ENCODE results near the gene DMD.

Gene DMD

DNA sequence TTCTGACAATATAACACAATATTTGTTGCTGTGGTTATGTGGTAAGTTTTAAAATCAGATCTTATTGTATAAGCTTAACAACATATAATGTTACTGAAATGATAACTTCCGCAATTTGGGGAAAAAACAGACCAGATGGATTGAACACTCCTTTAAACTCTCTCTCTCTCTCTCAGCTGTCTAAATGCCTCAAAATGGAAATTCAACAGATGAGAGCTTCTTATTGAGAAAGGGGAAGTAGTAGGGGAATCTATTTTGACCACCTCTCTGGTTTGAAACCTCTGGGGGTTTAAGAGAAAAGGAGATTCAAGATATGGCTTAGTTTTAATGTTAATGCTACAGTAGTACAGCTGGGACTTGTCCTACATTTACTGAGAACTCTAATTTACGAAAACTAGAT, 40.3 kb downstream of the DMD start:
- TF ChIP-seq, protein P1, sequence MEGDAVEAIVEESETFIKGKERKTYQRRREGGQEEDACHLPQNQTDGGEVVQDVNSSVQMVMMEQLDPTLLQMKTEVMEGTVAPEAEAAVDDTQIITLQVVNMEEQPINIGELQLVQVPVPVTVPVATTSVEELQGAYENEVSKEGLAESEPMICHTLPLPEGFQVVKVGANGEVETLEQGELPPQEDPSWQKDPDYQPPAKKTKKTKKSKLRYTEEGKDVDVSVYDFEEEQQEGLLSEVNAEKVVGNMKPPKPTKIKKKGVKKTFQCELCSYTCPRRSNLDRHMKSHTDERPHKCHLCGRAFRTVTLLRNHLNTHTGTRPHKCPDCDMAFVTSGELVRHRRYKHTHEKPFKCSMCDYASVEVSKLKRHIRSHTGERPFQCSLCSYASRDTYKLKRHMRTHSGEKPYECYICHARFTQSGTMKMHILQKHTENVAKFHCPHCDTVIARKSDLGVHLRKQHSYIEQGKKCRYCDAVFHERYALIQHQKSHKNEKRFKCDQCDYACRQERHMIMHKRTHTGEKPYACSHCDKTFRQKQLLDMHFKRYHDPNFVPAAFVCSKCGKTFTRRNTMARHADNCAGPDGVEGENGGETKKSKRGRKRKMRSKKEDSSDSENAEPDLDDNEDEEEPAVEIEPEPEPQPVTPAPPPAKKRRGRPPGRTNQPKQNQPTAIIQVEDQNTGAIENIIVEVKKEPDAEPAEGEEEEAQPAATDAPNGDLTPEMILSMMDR (IDR thresholded peaks at IDR 0.05; ENCODE audit: low read depth, low read length): no peak

DNA sequence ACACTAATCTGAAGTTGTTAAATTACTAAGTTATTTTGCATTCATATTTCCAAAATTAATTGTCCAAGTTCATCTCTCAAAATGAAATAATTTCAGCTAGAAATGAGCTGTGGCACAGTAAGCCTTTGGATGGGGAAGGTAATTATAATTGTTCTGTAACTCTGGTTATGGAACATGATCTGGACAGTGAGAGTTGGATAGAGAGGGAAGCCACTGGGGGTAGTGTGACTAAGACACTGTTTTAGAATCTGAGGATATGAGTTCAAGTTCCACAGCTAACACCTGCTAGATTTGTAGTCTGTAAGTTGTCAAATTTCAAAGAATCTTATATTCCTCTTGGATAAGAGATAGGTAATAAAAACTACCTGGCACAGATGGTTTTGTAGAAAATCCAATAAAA, 49.5 kb downstream of the DMD start:
- no peak overlapping the region for H3K4me3 ChIP-seq (ENCODE audit: low read depth, low read length)
- TF ChIP-seq, protein P1 (IDR thresholded peaks at IDR 0.05; ENCODE audit: low read depth, low read length): no peak
- no peak for DNase-seq (ENCODE audit: low read depth, low spot score)
- in situ Hi-C loops (cut with HindIII; ENCODE audit: low sequenced_read_pairs): no loop called here

More for the DNA sequence above, 40.3 kb downstream of the DMD start:
- in situ Hi-C loops (cut with HindIII; ENCODE audit: low sequenced_read_pairs): no loop called here
- no peak overlapping the region for H3K4me3 ChIP-seq (ENCODE audit: low read depth, low read length)
- DNase-seq (ENCODE audit: low read depth, low spot score): no peak

DNA sequence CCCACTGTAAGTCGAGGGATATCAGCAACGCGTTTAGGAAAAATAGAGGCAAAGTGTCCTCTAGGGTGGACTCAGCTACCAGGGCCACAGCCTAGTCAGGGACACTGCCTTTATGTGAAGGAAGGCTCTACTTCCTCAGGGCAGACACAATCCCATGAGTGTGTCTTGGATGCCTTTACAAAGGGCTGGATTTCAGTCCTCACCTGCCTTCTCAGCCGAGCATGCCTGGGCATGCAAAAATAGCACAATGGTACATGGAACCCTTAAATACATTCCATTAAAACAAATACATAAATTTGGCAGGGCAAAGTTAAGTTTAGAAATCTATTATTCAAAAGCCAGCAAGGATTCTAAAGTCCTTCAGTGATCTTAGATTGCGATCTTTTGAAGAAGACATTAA, 51.1 kb downstream of the DMD start:
- in situ Hi-C loops (cut with HindIII; ENCODE audit: low sequenced_read_pairs): no loop called here
- TF ChIP-seq, protein P1 (IDR thresholded peaks at IDR 0.05; ENCODE audit: low read depth, low read length): no peak
- H3K4me3 ChIP-seq (ENCODE audit: low read depth, low read length): no peak overlapping the region
- DNase-seq (ENCODE audit: low read depth, low spot score): no peak

DNA sequence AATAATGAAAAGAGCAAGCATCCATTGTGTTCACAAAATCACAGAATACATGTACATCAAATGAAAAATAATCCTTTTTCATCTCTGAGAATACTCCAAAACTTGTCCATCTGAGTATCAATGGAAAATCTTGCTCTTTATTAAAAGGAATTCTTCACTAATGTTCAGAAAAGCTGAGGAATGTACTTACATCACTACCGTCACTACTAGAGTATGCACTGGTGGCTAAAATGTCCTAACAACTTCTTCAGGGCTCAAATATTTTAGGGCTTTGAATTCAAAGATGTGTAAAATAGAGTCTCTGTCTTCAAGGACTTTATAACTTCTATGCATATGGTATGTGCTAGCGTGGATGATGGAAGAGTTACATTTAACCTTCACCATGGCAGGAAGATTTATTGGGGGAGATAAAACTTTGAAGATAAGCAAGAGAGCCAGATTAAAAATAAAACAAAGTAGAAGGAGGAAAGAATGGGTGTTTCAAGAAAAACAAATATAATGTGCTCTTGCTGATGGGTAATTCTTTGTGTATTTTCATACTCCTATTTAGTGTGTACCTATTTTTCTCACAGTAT, 55.1 kb downstream of the DMD start:
- TF ChIP-seq, protein P1 (IDR thresholded peaks at IDR 0.05; ENCODE audit: low read depth, low read length): no peak
- DNase-seq (ENCODE audit: low read depth, low spot score): no peak
- in situ Hi-C loops (cut with HindIII; ENCODE audit: low sequenced_read_pairs): no loop called here
- H3K4me3 ChIP-seq (ENCODE audit: low read depth, low read length): no peak overlapping the region

DNA sequence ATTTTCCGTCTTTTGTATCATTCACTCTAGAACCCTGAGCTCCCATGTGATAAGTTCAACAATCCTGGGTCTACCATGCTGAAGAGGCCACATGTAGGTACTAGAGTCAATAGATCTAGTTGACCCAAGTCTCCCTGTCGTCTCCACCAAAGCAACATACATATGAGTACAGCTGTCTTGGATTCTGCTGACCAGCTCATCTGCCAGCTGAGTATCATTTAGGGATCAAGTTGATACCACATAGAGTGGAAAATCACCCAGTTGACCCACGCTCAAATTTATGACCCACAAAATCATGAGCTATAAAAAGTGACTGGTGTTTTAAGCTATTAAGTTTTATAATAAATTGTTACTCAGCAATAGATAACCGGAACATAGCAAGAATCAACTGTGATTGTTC, 61.8 kb downstream of the DMD start:
- in situ Hi-C loops (cut with HindIII; ENCODE audit: low sequenced_read_pairs): no loop called here
- H3K4me3 ChIP-seq (ENCODE audit: low read depth, low read length): no peak overlapping the region
- TF ChIP-seq, protein P1 (IDR thresholded peaks at IDR 0.05; ENCODE audit: low read depth, low read length): no peak
- DNase-seq (ENCODE audit: low read depth, low spot score): no peak

DNA sequence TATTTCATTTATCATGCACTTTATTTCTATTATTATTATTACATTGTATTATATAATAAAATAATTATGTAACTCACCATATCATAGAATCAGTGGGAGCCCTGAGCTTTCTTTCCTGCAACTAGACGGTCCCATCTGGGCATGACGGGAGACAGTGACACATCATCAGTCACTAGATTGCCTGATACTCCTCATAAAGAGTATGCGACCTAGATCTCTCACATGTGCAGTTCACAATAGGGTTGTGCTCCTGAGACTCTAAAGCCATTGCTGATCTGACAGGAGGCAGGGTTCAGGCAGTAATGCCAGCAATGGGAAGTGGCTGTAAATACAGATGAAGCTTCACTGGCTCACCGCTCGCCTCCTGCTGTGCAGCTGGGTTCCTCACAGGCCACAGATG, 62.3 kb downstream of the DMD start:
- TF ChIP-seq, protein P1 (IDR thresholded peaks at IDR 0.05; ENCODE audit: low read depth, low read length): no peak
- H3K4me3 ChIP-seq (ENCODE audit: low read depth, low read length): no peak overlapping the region
- no peak for DNase-seq (ENCODE audit: low read depth, low spot score)
- in situ Hi-C loops (cut with HindIII; ENCODE audit: low sequenced_read_pairs): no loop called here

DNA sequence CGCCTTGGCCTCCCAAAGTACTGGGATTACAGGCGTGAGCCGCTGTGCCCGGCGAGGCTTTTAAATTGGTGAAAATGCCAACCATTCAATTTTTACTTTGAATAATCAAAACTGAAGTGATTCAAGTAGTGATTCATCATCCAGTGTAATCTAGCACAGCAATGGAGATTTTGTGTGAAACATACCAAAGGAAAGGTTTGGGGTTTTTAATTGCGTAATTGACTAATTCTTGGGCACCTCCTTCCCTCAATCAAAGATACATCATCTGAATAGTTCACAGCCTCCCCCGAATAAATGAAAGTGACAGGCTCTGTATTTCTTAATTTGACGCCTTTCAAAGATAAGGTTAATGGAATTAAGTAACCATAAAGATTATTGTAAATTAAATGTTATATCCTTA, 69.0 kb downstream of the DMD start:
- no peak overlapping the region for H3K4me3 ChIP-seq (ENCODE audit: low read depth, low read length)
- TF ChIP-seq, protein P1 (IDR thresholded peaks at IDR 0.05; ENCODE audit: low read depth, low read length): no peak
- in situ Hi-C loops (cut with HindIII; ENCODE audit: low sequenced_read_pairs): no loop called here
- no peak for DNase-seq (ENCODE audit: low read depth, low spot score)

All from astrocyte of the spinal cord (primary cell).